GM18873 (cell line): ENCODE measurements around the gene TMEM87B.

Source experiments
- ATAC-seq: cut with Tn5 transposase; IDR thresholded peaks from one replicate; pipeline ENCODE4 v1.9.1; 2021; ENCODE audit warnings: mild to moderate bottlenecking, moderate library complexity, moderate number of reproducible peaks; ENCODE audit not compliant: unreplicated experiment, low FRiP score

Gene TMEM87B

GRCh38 chr2:112162956-112163355 is 107.9 kb downstream of the TMEM87B start:
- ATAC-seq: no peak

GRCh38 chr2:112163541-112163981 is 108.5 kb downstream of the TMEM87B start:
- no peak for ATAC-seq

GRCh38 chr2:112164876-112165275 is 109.8 kb downstream of the TMEM87B start:
- no peak for ATAC-seq

GRCh38 chr2:112165296-112165695 is 110.2 kb downstream of the TMEM87B start:
- no peak for ATAC-seq

- no peak for ATAC-seq
Measured at GRCh38 chr2:112166806-112167499, 111.9 kb downstream of the TMEM87B start.

- ATAC-seq: no peak
Measured at GRCh38 chr2:112168422-112169124, 113.5 kb downstream of the TMEM87B start.
